ENCODE measurements around the gene PYGM. TPM values are rescaled to one million over a fixed set of nuclear protein-coding genes. Genes with fewer than 3 reads are reported as not detected.

Gene PYGM
- total RNA-seq, 1 experiment from 2014 or later, result 1.7 TPM

- H3K79me2 ChIP-seq (ENCODE audit: insufficient read depth, low read length), result no peaks in the 10 kb centered on the region
- no peaks in the 10 kb centered on the region for H4K20me1 ChIP-seq (ENCODE audit: insufficient read depth)
- TF ChIP-seq EGR1 (IDR thresholded peaks at IDR 0.05; ENCODE audit: low read depth) (no peak), FOSL1 (IDR thresholded peaks at IDR 0.05; ENCODE audit: low read depth) (no peak), ZNF274 (IDR thresholded peaks at IDR 0.05; ENCODE audit: low read depth, low read length) (no peak), EZH2 (IDR thresholded peaks at IDR 0.05) (no peak), SRF (IDR thresholded peaks at IDR 0.05; ENCODE audit: low read depth) (no peak), REST (IDR thresholded peaks at IDR 0.05; ENCODE audit: low read depth) (no peak), CTCF (IDR thresholded peaks at IDR 0.05 in 2 of 3, conservative IDR thresholded peaks at IDR 0.05 in 1 of 3; ENCODE audit: borderline replicate concordance in 1 of 3, insufficient read depth in 1 of 3, low read depth in 2 of 3, low read length in 2 of 3) (no peak), ZFX (IDR thresholded peaks at IDR 0.05) (no peak), ATF3 (IDR thresholded peaks at IDR 0.05) (no peak), SP1 (IDR thresholded peaks at IDR 0.05; ENCODE audit: low read depth) (no peak), JUND (IDR thresholded peaks at IDR 0.05) (no peak), TCF7L2 (IDR thresholded peaks at IDR 0.05; ENCODE audit: borderline replicate concordance, extremely low read depth, insufficient read depth, insufficient read length) (no peak), CBX3 (IDR thresholded peaks at IDR 0.05; ENCODE audit: low read depth) (no peak), POLR2AphosphoS5 (IDR thresholded peaks at IDR 0.05; ENCODE audit: low read depth, low read length) (no peak), ELF1 (IDR thresholded peaks at IDR 0.05; ENCODE audit: borderline replicate concordance, low read depth) (no peak), RAD21 (IDR thresholded peaks at IDR 0.05; ENCODE audit: low read depth) (no peak), POLR2A (IDR thresholded peaks at IDR 0.05; ENCODE audit: borderline replicate concordance, extremely low read depth, insufficient read depth, insufficient read length) (no peak), CEBPB (IDR thresholded peaks at IDR 0.05; ENCODE audit: low read depth) (no peak), SIN3A (IDR thresholded peaks at IDR 0.05; ENCODE audit: low read depth) (no peak), ZBTB33 (IDR thresholded peaks at IDR 0.05; ENCODE audit: extremely low read depth, insufficient replicate concordance, low read length) (no peak)
- ChIA-PET POLR2A (interaction anchor here (1.0 kb wide), 1 partner anchor 25 kb away, joined by 3 read pairs; no protein-coding TSS in a partner anchor), RAD21 (ENCODE audit: low non-redundant PET in 1 of 2, low total read pairs in 2 of 2, uncharacterized antibody in 2 of 2, unreplicated experiment in 2 of 2) (no interaction called here), CTCF (no interaction called here)
- H3K9ac ChIP-seq (ENCODE audit: low read length), result no peak overlapping the region
- DNase-seq (ENCODE audit: low read depth, low spot score), result no peak
- H3K4me2 ChIP-seq (ENCODE audit: low read length), result no peak overlapping the region
- no peak overlapping the region for H3K27ac ChIP-seq (ENCODE audit: low read depth, low read length)
- no peak overlapping the region for H2AFZ ChIP-seq (ENCODE audit: low read depth, low read length, poor library complexity, severe bottlenecking)
- intact Hi-C loops (cut with micrococcal nuclease), result no loop called here
- H3K9me3 ChIP-seq (ENCODE audit: control insufficient read depth in 1 of 2, insufficient read depth in 1 of 2, low read depth in 1 of 2, low read length in 2 of 2), result no peaks in the 10 kb centered on the region
- peak; percentile 46 for ATAC-seq
- no peak overlapping the region for H3K4me3 ChIP-seq (replicated peaks in 1 of 2; ENCODE audit: low read depth in 1 of 2, low read length in 2 of 2)
- H3K4me1 ChIP-seq (ENCODE audit: control insufficient read depth in 1 of 2, insufficient read depth in 2 of 2, low read length in 2 of 2), result peaks cover 0 to 6% of the 10 kb centered on the region in 2 experiments; a peak in 1 of 4 replicates
- no peaks in the 10 kb centered on the region for H3K9me2 ChIP-seq (ENCODE audit: insufficient read depth)
- H3K27me3 ChIP-seq (ENCODE audit: insufficient read depth, low read length), result no peaks in the 10 kb centered on the region
- BruUV-seq (replicated peaks), result no TSS peak
- no peaks in the 10 kb centered on the region for H3K36me3 ChIP-seq (ENCODE audit: control insufficient read depth in 1 of 2, insufficient read depth in 2 of 2, low read length in 2 of 2)
These were observed 6.2 kb downstream of the PYGM start for GRCh38 chr11:64753380-64754123.

All from HCT116 (cell line).